ENCODE measurements around the gene ICE1. TPM values are rescaled to one million over a fixed set of nuclear protein-coding genes. Genes with fewer than 3 reads are reported as not detected.

ICE1 gene
- total RNA-seq, 1 donor from 2014 or later: 37.8 TPM

DNA sequence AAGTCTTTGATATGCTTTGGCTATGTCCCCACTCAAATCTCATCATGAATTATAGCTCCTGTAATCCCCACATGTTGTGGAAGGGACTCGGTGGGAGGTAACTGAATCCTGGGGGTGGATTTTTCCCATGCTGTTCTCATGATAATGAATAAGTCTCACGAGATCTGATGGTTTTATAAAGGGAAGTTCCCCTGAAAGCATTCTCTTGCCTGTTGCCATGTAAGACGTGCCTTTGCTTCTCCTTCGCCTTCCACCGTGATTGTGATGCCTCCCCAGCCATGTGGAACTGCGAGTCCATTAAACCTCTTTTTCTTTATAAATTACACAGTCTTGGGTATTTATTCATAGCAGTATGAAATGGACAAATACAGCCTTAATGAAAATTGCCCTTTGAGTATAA lies 44.7 kb upstream of the ICE1 start:
- no peak overlapping the region for H3K4me3 Mint-ChIP-seq
- TF ChIP-seq CTCF (conservative IDR thresholded peaks at IDR 0.05): no peak
- H3K4me1 Mint-ChIP-seq (ENCODE audit: unreplicated experiment): peaks cover 5% of the 10 kb centered on the region
- H3K36me3 Mint-ChIP-seq: peaks cover 7% of the 10 kb centered on the region
- no peak overlapping the region for H3K27ac Mint-ChIP-seq
- DNase-seq (ENCODE audit: extremely low spot score, unreplicated experiment): no peak
- H3K9me3 Mint-ChIP-seq: peaks cover 4% of the 10 kb centered on the region
- peaks cover 7% of the 10 kb centered on the region for H3K27me3 Mint-ChIP-seq

GRCh38 chr5:5378531-5378930 lies 43.9 kb upstream of the ICE1 start:
- no peak for TF ChIP-seq CTCF (conservative IDR thresholded peaks at IDR 0.05)
- DNase-seq (ENCODE audit: extremely low spot score, unreplicated experiment): no peak
- Mint-ChIP-seq H3K9me3 (peaks cover 4% of the 10 kb centered on the region), H3K4me3 (no peak overlapping the region), H3K4me1 (ENCODE audit: unreplicated experiment) (peaks cover 5% of the 10 kb centered on the region), H3K27me3 (peaks cover 7% of the 10 kb centered on the region), H3K36me3 (peaks cover 7% of the 10 kb centered on the region), H3K27ac (no peak overlapping the region)

DNA sequence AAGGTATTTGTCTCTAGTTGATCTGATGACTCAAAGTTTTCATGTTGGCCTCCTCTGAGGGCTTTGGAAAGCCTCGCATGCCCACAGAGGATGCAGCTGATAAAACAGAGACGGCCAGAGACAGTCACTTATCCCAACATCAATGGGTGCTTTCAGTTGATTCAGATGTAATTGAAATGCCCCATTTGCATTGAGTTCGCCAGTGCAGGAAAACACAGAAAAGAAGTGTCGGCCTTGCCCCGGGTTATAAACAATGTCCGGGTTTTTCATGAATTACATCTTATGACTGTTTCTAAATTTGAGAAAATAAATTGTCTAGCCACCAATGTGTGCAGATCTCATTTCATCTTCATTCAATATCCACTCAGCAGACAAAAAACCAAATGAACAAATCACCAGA lies 42.2 kb upstream of the ICE1 start:
- Mint-ChIP-seq H3K4me3 (no peak overlapping the region), H3K27me3 (peaks cover 7% of the 10 kb centered on the region), H3K4me1 (ENCODE audit: unreplicated experiment) (peaks cover 10% of the 10 kb centered on the region), H3K27ac (no peak overlapping the region), H3K36me3 (peaks cover 6% of the 10 kb centered on the region), H3K9me3 (peaks cover 4% of the 10 kb centered on the region)
- DNase-seq (ENCODE audit: extremely low spot score, unreplicated experiment): no peak
- TF ChIP-seq CTCF (conservative IDR thresholded peaks at IDR 0.05): no peak

- Mint-ChIP-seq H3K9me3 (no peaks in the 10 kb centered on the region), H3K4me1 (ENCODE audit: unreplicated experiment) (peaks cover 15% of the 10 kb centered on the region), H3K27me3 (peaks cover 13% of the 10 kb centered on the region), H3K36me3 (peaks cover 4% of the 10 kb centered on the region), H3K4me3 (no peak overlapping the region), H3K27ac (no peak overlapping the region)
- no peak for DNase-seq (ENCODE audit: extremely low spot score, unreplicated experiment)
- no peak for TF ChIP-seq CTCF (conservative IDR thresholded peaks at IDR 0.05)
These were observed 41.1 kb upstream of the ICE1 start for GRCh38 chr5:5381310-5381913.

DNA sequence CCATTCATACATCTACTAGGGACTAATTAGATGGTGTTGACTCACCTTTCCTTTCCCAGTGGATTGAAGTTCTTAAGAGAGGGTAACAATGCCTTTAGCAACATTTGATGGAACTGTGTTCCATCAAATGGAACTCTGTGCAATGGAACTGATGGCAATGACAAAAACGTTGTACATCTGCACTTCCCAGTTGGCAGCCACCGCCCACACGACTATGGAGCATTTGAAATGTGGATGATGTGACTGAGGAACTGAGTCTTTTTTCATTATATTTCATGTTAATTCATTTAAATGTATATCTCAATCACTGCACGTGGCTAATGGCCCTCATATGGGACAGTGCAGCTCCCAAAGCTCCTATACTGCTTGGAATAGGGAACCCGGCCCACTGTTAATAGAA lies 39.0 kb upstream of the ICE1 start:
- peaks cover 13% of the 10 kb centered on the region for H3K27me3 Mint-ChIP-seq
- no peak overlapping the region for H3K4me3 Mint-ChIP-seq
- no peak overlapping the region for H3K27ac Mint-ChIP-seq
- H3K36me3 Mint-ChIP-seq: peaks cover 4% of the 10 kb centered on the region
- peaks cover 15% of the 10 kb centered on the region for H3K4me1 Mint-ChIP-seq (ENCODE audit: unreplicated experiment)
- no peak for TF ChIP-seq CTCF (conservative IDR thresholded peaks at IDR 0.05)
- H3K9me3 Mint-ChIP-seq: no peaks in the 10 kb centered on the region
- DNase-seq (ENCODE audit: extremely low spot score, unreplicated experiment): no peak
